Inflammatory macrophage treated with lipopolysaccharide for 4 hours (primary cell): Measurements from ENCODE around the gene FAAP100.

Source experiments
- DNase-seq: peaks from one replicate; pipeline ENCODE4 v3.0.0-alpha.2; 2020

Gene FAAP100

GRCh38 chr17:81553018-81553615 is 964 bp upstream of the FAAP100 start:
- peak; percentile 76 for DNase-seq

GRCh38 chr17:81551458-81552243 is 502 bp downstream of the FAAP100 start:
- DNase-seq: peak; percentile 10

- DNase-seq: no peak
These were observed 1.2 kb downstream of the FAAP100 start for GRCh38 chr17:81550830-81551457.

- DNase-seq: no peak
These were observed 1.9 kb downstream of the FAAP100 start for GRCh38 chr17:81550285-81550684.

- no peak for DNase-seq
These were observed 2.3 kb downstream of the FAAP100 start for GRCh38 chr17:81549826-81550225.

- no peak for DNase-seq
These were observed 3.1 kb downstream of the FAAP100 start for GRCh38 chr17:81549031-81549557.

- no peak for DNase-seq
These were observed 4.6 kb downstream of the FAAP100 start for GRCh38 chr17:81547614-81547982.

GRCh38 chr17:81546906-81547613 is 5.1 kb downstream of the FAAP100 start:
- no peak for DNase-seq

- no peak for DNase-seq
These were observed 6.8 kb downstream of the FAAP100 start for GRCh38 chr17:81545160-81545949.

GRCh38 chr17:81544281-81544974 is 7.7 kb downstream of the FAAP100 start:
- DNase-seq: no peak

GRCh38 chr17:81543756-81544155 is 8.4 kb downstream of the FAAP100 start:
- DNase-seq: no peak

GRCh38 chr17:81543339-81543675 is 8.8 kb downstream of the FAAP100 start:
- DNase-seq: no peak

GRCh38 chr17:81542431-81543338 is 9.5 kb downstream of the FAAP100 start:
- DNase-seq: no peak

- no peak for DNase-seq
These were observed 11.0 kb downstream of the FAAP100 start for GRCh38 chr17:81541123-81541522.

- no peak for DNase-seq
These were observed 11.5 kb downstream of the FAAP100 start for GRCh38 chr17:81540676-81541027.

GRCh38 chr17:81539961-81540675 is 12.0 kb downstream of the FAAP100 start:
- DNase-seq: no peak

GRCh38 chr17:81539571-81539900 is 12.6 kb downstream of the FAAP100 start:
- no peak for DNase-seq

- DNase-seq: no peak
These were observed 13.2 kb downstream of the FAAP100 start for GRCh38 chr17:81538651-81539570.

- no peak for DNase-seq
These were observed 14.1 kb downstream of the FAAP100 start for GRCh38 chr17:81537856-81538555.
